GM21390 (cell line): ENCODE results near the gene CORO7.
A peak's percentile ranks its signal among the peaks of the same experiment; 100 is the strongest.
"Not testable (repeated sequence)": the region's sequence is repeated elsewhere in the genome, so short reads cannot be mapped to it uniquely, and the experiment has no call there.

Experiments
- ATAC-seq: cut with Tn5 transposase; IDR thresholded peaks from one replicate; pipeline ENCODE4 v1.9.1; 2021; ENCODE audit not compliant: unreplicated experiment

Gene CORO7

DNA sequence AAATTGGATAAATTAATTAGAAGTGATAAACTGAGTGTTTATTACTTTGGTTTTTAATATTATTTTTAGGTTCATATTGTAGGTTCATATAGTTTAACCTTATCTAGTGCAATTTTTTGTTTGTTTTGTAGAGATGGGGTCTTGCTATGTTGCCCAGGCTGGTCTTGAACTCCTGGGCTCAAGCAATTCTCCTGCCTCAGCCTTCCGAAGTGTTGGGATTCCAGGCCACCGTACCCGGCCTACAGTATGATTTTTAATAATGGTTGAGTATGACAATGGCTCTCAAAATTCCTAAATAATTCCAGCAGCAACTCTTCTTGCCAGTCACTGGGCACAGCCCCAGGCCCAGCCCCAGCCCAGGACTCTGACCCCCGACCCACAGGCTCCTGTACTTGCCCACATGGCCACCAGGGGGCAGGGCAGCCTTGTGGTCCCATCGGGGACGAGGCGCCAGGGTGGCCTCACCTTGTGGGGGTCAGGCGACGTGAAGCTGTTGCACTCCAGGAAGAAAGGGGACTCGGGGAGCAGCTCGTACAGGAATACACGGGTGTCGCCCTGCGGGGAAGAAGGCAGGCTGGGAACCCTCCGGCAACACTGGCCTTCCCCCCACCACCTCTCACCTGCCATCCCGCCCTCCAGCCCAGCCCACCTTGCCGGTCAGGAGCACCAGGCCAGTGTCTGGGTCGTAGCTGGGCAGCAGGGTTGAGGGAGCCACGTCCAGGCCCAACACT is 57.4 kb downstream of the CORO7 start:
- no peak for ATAC-seq

DNA sequence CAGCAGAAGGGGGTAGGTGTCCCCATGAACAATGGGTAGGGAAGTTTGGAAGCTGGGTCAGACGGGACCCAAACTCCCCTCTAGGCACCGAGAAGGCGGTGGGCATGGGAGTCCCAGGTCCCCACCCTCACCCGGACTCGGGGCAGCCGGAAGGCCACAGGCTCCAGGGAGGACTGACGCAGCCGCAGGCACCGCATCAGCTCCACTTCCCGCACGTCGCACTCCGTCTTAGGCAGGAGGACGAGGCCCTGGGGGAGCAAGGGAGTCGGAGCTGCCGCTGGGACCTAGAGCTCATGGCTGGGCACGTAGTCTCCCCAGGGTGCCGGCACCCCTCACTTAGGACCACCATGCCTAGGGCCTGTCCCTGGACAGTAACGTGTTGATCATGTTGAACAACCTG is 58.2 kb downstream of the CORO7 start:
- ATAC-seq, result no peak

DNA sequence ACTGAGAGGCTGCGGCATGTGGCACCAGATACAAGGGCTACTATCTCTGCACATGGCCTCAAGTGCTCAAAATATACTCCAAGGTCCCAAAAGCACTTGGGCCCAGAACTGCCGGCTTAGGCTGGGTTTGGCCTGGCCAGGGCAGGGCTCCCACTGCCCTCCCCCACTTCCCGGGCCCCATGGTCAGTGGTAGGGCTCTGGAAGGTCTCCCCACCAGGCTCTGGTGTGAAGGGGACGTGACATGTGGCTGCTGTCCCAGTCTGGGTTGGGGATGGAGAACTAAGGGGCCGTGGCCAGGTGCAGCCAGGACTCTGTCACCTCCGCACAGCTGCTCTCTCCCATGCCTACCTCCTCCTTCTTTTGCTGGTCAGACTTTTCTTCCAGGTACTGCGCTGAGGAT is 59.6 kb downstream of the CORO7 start:
- no peak for ATAC-seq

DNA sequence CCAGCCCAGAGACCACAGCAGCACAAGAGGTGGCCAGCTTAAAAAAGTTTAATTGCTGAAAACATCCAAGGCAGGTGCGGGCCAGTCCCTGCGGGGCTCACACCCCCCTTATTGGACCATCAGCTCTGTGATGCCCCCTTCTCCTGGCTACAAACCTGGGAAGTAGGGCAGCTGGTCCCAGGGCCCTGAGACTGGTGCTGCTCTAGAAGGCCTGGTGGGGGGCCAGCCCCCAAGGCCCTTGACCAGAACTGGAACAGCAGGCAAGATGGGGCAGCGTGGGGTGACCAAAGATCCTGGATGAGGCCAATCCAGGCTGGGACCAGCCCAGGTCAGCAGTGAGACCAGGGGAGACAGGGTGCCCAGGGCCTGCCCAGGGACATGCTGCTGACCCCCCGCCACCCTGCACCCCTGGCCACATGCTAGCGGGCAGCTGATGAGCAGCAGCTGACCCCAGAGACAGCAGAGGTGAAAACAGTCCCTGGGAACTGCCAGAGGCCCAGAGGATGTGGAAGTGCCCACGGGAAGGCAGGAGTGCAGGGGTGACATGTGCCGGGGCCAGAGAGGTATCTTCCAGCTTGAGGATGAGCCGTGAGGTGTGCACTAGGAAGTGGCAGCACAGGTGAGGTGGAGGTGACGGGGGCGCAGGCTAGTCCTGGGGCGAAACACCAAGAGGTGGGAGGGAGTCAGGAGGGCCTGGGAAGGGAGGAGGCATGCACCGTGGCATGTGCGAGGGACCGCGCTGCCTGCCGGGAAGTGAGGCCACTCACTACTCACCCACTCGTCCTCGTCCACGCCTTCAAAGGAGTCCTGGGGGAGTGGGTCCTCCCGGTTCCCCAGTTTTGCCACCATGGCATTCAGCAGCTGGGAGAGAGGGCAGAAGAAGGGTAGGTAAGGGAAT is 61.6 kb downstream of the CORO7 start:
- no peak for ATAC-seq

DNA sequence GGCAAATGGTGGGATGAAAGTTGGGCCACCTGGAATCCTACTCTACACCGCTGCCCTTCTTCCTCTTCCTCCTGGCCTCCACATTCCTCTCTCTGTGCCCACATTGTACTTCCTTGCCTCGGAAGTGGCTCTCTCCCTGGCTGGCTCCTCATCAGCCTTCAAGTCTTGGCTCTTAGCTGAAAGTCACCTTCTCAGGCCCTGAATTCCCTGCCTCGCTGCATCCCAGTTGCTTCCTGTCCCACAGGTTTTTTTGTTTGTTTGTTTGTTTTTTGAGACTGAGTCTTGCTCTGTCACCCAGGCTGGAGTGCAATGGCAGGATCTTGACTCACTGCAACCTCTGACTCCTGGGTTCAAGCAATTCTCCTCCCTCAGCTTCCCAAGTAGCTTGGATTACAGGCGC is 62.7 kb downstream of the CORO7 start:
- ATAC-seq, result no peak

DNA sequence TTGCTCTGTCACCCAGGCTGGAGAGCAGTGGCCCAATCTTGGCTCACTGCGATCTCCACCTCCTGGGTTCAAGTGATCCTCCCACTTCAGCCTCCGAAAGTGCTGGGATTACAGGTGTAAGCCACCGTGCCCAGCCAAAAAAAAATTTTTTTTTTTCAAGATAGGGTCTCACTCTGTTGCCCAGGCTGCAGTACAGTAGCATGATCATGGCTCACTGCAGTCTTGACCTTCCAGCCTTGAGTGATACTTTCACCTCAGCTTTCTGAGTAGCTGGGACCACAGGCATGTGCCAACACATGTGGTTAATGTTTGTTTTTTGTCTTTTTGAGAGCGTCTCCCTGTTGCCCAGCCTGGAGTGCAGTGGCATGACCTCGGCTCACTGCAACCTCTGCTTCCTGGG is 63.6 kb downstream of the CORO7 start:
- no peak for ATAC-seq

DNA sequence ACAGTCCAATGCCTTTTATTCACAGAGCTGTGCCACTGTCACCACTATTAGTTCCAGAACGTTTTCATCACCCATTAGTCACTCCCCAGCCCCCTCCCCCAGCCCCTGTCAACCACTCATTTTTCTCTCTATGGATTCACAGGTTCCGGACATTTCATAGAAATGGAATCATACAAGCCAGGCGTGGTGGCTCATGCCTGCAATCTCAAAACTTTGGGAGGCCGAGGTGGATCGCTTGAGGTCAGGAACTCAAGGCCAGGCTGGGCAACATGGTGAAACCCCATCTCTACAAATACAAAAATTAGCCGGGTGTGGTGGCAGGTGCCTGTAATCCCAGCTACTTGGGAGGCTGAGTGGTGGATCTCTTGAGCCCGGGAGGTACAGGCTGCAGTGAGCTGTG is 64.5 kb downstream of the CORO7 start:
- ATAC-seq, result no peak

DNA sequence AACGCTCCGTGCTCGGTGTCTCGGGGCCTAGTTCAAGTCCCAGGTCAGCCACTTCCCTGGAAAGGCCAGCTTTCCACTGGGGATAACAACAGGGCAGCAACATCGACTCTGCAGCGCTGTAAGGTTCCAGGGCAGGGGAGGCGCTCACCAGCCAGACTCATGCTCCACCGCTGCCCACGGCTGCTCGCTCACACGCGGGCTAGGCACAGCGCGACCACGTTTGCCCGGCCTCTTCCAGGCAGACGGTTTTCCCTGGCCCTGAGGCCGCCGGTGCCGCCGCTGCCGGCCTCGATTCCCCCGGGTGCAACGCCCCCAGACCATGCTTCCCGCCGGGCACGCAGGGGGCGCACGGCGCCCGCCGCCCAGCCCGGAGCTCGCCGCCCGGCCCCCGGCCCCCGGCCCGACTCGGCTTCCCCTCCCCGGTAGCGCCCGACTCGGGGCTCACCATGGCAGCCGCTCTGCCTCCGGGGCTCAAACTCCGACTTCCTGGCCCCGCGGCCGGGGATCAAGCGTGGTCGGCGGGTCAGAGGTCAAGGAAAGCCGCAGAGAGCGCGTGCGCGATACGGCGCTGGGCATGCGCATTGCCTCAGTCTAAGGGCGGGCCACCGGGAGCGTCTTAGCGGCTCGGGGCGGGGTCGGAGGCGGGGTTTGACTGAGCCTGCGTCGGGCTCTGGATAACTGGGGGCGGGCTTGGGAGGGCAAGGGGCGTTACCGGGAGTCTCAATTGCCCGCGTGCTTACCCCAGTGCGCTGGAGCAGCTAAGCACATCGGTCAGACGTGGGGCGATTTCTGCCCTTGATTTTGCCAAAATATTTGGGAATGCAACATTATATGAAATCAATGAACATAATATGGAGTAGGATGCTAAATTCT is 65.4 kb downstream of the CORO7 start, which contains the start of gene PAM16:
Gene PAM16, minus strand, starts transcription at position 535 of the 873 bp plus-strand sequence. Its CDS starts 87 bp downstream, at position 448.
- ATAC-seq, result peak; percentile 83

DNA sequence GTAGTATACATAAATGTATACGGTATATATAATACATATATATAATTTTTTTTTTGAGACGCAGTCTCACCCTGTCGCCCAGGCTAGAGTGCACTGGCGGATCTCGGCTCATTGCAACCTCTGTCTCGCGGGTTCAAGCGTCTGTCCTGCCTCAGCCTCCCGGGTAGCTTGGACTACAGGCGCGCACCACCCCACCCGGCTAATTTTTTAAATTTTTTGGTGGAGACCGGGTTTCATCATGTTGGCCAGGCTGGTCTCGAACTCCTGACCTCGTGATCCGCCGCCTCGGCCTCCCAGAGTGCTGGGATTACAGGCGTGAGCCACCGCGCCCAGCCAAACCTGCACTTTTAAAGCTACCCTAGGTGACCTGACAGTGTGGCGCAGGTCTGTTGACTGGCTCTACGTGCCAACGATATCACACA is 66.0 kb downstream of the CORO7 start:
- peak; percentile 17 for ATAC-seq

DNA sequence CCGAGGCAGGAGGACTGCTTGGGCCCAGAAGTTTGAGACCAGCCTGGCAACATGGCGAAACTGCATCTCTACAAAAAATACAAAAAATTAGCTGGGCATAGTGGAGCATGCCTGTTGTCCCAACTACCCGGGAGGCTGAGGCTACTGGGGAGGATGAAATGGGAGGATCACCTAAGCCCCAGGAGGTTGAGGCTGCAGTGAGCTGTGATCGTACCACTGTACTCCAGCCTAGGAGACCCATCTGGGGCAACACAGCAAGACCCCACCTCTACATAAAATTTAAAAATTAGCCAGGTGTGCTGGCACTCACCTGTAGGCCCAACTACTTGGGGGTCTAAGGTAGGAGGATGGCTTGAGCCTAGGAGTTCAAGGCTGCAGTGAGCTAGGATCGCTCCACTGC is 67.1 kb downstream of the CORO7 start:
- ATAC-seq, result no peak

DNA sequence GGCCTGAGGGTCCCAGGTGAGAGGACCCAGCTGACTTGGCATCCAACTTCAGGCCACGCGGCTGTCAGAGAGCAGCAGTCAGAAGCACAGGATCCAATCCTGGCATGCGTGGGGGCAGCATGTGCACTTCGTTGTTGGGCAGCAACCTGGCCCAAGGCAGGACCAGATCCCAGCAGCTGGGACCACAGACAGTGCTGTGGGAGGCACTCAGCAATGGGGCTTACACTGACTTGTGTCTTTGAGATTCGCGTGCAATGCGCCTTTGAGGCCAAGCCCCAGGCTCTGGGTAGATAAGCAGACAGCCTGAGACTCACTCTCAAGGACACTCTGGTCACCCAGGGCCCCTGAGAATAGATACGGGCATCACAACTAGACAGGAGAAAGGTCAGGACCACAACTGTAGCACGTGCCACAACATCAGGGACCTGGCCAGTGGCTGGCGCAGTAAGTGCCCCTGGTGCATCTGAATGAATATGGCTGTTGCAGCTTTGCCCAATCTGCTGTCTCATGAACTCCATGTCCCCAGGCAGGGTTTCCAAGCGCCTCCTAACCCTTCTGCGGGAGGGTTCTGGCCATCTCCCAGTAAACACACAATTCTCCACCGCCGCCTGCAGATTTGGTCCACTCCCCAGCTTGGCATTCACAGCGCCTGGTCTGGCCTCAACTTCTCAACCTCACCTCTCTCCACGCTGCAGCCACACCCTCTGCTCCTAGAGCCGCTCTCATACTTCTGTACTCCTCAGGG is 68.5 kb downstream of the CORO7 start:
- no peak for ATAC-seq

DNA sequence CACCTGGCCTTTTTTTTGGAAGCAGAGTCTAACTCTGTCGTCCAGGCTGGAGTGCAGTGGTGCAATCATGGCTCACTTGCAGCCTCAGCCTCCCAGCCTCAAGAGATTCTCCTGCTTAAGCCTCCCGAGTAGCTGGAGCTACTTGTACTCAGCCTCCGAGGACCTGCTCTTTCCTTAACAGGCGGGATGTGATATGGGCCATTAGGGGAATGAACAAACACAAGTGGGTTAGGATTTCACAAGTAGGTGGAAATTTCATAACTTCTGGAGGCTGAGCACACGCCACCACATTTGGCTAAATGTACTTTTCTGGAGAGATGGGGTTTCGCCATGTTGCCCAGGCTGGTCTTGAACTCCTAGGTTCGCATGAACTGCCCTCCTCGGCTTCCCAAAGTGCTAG is 69.4 kb downstream of the CORO7 start:
- no peak for ATAC-seq

DNA sequence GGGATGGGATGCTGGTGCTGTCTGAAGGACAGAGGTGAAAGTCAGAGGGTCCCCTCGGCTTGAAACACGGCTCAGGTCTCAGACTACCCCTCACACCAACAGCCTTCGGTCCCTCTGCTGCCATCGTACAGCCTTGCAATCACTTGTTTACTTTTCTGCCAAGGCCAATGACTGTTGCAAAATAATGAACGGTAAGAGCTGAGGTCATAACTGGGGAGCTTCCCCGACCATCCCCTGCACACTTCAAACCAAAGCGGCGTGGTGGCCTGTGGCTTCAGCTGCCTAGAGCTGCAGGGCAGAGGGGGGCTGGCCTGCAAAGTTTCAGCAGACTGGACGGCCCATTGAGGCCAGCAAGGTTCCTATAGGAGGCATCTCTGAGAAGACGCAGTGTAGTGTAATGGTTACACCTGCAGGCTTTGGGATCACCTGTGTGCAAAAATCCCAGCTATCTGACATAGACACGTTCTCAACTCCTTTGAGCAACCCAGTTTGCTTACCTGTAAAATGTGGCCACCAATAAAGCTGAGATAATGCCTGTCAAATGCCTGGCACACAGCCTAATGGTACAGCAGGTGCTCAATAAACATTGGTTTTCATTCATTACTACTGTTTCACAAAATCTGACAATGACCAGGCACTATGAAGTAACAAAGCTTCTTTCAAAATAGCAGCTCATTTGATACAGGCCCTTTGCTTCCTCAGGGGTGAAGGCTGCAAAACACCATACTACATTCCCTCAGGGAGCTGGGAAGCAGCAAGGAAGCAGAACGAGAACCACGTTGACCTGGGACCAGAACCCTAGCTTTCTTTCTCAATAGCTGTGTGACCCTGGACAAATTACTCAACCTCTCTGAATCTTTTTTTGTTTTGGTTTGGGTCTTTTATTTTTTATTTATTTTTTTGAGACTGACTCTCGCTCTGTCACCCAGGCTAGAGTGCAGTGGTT is 70.3 kb downstream of the CORO7 start:
- no peak for ATAC-seq

DNA sequence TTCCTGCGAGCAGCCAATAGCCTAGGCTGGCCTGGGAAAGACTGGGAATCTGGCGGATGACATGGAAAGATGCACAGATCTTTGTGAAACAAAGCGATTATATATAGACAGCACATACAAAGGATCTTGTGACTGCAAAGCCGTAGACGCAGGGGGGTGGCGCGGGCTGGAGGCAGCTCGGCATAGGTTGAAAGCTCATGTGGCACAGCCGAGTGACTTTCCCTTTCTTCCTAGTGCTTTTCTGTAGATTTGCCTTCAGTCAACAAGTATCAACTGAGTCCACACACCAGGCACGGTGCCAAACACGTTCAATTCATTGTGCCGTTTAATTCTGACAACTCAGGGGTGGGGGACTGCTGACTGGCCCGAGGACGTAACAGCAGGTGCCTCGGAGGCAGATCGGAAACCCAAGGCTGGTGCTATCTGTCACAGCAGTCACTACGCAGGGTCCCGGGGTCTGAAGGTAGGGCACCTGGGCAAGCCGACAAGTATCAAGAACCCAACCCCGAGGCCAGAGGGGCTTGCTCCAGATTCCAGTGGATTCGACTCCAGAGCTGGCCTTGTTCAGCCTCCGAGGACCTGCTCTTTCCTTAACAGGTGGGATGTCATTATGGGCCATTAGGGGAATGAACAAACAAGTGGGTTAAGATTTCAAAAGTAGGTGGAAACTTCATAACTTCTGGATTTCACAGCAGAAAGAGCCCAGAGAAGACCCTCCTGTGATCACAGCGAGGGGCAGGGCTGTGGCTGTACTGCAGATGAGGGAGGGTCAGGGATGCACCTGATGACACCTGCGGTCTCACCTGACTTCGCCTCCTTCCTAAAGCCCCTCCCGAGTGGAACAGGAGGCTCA is 71.2 kb downstream of the CORO7 start:
- ATAC-seq, result no peak

DNA sequence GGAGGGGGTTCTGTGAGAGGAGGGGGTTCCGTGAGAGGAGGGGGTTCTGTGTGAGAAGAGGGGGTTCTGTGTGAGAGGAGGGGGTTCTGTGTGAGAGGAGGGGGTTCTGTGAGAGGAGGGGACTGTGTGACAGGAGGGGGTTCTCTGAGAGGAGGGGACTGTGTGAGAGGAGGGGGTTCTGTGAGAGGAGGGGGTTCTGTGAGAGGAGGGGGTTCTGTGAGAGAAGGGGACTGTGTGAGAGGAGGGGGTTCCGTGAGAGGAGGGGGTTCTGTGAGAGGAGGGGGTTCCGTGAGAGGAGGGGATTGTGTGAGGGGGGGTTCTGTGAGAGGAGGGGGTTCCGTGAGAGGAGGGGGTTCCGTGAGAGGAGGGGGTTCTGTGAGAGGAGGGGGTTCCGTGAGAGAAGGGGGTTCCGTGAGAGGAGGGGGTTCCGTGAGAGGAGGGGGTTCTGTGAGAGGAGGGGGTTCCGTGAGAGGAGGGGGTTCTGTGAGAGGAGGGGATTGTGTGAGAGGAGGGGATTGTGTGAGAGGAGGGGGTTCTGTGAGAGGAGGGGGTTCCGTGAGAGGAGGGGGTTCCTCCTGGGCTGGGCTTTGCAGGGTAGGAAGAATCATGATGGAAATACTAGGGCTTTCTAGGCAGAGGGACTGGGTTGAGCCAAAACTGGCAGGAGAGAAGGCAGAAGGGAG is 72.0 kb downstream of the CORO7 start:
- ATAC-seq, result not testable (repeated sequence)

DNA sequence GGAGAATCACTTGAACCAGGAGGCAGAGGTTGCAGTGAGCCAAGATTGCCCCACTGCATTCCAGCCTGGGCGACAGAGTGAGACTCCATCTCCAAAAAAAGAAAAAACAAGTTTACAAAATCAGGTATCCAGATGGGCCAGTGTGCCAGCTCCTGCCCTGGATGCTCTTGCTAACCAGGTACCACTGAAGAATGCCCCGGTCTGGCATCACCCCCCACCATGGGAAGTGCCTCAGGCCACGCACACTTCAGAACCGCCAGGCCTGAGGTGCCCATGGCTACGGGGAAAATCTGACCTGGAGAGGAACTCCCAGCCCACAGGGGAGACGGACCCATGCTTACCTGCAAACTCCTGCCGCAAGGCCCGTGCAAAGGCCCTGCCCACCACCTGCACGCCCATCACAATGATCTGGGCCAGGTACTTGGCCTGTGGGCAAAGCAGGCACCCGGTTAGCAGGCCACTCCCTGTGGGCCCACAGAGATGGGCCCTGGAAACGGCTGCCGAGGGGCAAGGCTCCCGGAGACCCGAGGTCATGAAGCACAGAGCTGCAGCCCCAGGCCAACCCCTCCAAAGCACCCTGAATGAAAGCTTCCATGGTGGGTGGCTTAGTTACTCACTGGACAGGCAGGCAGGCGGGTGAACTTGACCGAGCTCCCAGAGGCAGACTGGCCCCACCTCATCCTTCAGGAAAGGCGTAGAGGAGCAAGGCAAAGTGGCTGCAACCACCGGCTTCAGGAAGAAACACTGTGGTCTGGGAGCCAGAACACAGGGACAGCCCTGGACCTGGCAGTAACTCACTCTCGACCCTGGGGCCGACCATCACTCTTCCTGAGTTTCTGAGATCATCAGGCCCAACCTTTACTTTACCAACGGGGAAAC is 73.3 kb downstream of the CORO7 start:
- ATAC-seq, result no peak

DNA sequence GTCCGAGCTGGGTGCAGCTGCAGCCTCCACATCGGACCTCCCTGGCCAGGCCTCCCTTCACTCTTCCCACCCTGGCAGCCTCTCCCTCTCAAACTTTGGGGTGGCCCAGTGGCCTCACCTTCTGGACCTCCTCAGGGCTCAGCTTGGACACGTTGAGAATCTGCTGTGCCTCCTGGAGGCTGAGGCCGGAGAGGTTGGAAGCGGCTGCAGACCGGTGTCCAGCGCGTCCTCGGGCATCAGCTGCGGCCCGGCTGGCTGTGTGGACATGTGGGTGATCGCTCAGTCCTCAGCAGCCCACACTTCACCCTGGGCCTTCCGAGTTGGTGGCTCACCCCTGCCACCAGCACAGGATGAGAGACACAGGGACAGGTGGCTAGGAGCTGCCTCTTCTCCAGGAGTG is 75.1 kb downstream of the CORO7 start:
- no peak for ATAC-seq
